ENCODE data around the gene MCOLN3. TPM values are rescaled to one million over a fixed set of nuclear protein-coding genes. Genes with fewer than 3 reads are reported as not detected.
"Not testable (repeated sequence)": the region's sequence is repeated elsewhere in the genome, so short reads cannot be mapped to it uniquely, and the experiment has no call there.

The MCOLN3 gene
- total RNA-seq, 1 experiment from 2014 or later = 1.4 TPM

DNA sequence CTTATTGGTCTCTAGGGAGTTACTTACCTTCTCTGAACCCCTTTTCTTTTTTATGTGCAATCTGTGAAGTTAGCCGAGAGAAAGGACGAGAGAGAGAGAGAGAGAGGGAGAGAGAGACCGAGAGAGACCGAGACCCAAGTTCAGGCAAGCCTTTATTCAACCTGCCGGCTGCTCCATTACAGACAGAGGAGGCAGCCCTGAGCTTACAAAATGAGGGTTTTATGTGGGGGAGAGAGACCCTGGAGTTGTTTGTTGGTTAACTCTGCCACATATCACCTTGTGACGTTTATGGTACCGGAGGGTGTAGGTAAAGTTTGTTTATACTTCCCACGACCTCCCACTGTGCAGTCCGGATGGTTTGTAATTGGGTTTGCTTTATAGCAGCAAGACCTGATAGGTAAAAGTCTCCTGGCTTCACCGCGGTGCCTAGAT, 1.5 kb upstream of the MCOLN3 start:
- no peak for DNase-seq (ENCODE audit: low spot score)

DNA sequence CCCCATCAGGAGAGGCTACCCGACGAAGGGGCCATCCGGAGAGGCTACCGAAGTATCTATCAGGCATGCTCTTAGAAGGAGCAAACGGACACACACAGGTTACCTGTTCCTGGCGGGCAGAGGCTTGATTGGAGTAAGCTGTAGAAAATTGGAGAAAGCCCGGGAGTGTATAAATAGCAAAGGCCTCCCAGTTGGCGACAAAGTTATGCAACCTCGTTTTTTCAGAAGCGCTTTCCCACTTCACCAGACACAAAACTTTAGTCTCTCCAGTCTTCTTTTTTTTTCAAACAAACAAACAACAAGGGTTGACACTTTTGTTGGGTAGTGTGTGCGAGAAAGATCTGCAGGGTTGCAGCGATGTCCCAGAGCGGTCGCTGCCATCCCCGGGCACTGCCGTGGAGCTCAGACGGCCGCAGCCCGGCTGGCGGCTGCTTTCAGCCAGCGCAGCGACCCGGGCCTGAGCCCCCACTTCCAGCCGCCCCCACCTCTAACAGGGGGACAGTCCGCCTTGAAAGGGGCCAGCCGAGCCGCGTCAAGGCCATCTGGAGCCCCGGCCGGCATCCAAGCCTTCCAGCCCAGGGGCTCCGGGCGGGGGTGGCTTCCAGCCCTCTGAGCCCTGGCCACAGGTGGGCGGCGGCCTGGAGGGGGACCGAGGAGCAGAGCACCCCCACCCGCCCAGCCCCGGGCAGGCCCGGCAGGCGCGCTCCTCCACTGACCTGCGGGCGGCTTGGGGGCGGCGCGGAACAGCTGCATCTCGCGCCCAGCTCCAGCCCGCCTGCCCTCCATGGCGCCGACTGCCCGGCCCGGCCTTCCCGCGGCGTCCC, 616 bp downstream of the MCOLN3 start:
- no peak for DNase-seq (ENCODE audit: low spot score)

DNA sequence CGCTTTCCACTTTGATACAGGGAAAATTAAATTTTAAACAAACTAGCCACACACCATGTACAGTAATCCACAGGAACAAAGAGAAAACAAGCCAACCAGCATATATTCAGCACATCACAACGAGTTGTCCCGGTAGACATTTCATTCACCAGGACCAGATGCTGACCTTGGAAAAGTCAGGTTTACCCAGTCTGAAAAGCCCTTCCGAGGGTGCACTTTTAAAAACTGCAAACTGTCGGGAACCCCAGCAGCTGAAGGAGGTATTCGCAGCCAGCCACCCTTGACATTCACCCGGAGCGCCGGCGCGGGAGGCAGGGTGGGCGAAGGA, 1.2 kb downstream of the MCOLN3 start:
- DNase-seq (ENCODE audit: low spot score) = no peak

DNA sequence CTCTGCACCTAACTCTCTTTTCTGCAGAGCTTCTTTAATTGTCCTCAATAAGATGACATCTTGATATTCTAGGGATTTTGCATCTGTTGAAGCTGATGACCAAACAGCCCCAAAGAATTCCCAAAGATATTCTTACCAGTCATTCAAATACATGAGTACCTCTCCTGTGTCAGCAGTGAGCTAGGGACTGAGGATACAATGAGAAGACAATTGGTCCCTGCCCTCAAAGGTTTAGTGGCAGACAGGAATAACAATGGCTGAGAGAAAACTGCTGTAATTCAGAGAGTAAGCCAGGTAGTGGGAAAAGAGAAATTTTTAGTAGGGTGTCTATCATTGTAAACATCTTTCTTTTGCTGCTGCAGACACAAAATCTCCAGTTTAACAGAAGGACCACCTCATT, 5.9 kb downstream of the MCOLN3 start:
- DNase-seq (ENCODE audit: low spot score) = no peak

DNA sequence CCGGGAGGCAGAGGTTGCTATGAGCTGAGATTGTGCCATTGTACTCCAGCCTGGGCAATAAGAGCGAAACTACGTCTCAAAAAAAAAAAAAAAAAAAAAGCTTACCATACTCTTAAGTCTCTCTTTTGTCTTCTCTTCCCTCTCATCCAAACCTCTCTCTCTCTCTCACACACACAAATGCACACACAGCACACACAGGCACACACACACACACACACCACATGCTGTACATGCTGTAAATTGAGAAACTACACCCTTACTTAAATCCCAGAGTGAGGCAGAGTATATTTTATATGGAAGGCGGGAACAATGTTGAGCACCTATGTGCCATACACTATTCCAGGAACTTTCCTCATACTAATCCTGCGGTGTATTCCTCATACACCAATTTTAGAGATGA, 6.5 kb downstream of the MCOLN3 start:
- no peak for DNase-seq (ENCODE audit: low spot score)

DNA sequence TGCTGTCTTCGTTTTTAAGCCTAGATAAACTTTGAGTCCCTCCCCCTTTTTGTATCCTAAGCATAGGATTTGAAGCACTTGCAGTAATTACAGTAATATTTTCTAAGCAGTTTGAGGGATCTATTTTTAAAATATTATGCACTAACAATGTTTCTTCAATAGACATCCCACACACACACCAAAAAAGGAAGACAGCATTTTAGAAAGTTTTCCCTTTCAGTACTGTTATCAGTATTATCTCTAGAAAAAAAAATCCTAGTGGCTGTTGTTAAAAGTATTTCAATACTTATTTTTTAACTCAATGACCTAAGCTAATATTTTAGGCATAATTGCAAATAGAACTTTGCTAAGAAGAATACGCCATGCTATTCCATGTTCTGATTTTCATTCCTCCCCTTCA, 15.1 kb downstream of the MCOLN3 start:
- DNase-seq (ENCODE audit: low spot score) = no peak

DNA sequence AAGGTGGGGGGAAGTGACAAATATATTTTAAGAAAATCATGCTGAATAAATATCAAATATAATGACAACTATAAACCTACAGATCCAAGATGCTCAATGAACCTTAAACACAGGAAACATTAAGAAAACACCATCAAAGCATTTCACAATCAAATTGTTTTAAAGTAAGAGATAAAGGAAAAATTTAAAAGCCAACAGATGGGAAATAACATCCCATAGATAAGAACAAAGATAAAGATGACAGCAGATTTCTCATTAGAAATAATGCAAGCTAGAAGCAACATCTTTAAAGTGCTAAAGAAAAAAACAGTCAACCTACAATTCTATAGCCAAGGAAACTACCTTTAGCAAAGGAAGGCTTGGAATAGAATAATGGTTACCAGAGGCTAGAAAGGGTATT, 17.8 kb downstream of the MCOLN3 start:
- DNase-seq (ENCODE audit: low spot score) = no peak

DNA sequence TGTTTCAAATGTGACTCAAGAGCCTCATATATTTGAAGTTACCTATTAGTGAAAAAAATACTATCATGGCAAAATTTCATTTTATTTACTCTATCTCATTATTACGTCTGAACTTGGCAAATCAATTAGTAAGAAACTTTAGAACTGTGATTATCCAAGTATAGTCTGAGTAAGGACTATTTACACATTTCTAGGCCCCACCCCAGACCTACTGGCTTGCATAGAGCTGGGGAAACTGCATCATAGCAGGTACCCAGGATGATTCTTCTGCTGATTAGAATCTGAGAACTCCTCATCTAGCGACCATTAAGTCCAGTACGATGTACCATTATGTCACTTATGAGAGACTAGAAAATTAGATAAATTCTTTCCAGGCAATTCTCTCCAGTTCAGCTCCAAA, 20.1 kb downstream of the MCOLN3 start:
- no peak for DNase-seq (ENCODE audit: low spot score)

DNA sequence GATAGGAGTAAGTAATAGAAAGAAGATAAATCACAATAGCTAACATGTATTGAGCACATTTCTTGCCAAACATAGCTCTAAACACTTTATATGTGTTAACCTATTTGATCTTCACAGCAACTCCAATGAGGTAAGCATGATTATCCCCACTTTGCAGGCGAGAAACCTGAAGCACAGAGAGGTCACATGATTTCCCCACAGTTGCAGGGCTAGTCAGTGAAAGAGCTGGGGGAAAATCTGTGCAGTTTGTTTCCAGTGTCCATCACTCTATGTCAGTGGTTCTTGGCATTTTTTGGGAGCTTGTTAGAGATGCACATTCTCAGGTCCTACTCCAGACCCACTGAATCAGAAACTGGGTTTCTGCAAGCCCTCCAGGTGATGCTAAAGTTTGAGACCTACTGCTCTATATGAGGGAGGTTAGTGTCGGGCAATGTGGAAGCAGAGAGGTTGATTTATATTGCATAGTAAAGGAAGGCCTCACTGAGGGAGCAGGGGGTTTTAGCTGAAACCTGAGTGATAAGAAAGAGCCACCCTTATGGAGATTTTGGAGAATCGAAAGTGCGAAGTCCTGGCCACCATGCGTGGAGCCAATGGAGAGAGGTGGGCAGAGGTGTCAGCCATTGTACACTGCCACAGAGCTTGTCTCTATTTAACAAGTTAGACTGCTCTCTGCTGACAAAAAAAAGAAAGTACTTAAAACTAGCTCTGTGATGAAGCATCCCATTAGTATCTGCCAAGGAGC, 20.9 kb downstream of the MCOLN3 start:
- no peak for DNase-seq (ENCODE audit: low spot score)

DNA sequence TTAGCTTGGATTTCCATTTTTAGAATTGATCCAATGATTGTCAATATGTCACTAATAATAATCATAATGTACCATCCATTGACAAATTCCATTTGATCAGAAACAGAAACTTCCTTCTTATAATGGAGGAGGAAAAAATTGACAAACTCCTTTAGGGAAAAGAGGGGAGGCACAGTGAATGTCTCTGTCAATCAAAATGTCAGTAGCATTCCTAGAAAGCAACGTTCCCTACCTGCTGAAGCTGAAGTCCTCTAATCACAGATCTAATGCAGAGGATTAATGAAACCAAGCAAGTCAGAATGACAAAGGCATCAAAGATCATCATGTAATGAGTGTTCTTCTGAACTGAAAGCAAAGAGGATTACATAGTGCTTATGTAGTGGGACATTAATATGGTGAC, 22.4 kb downstream of the MCOLN3 start:
- DNase-seq (ENCODE audit: low spot score) = no peak

DNA sequence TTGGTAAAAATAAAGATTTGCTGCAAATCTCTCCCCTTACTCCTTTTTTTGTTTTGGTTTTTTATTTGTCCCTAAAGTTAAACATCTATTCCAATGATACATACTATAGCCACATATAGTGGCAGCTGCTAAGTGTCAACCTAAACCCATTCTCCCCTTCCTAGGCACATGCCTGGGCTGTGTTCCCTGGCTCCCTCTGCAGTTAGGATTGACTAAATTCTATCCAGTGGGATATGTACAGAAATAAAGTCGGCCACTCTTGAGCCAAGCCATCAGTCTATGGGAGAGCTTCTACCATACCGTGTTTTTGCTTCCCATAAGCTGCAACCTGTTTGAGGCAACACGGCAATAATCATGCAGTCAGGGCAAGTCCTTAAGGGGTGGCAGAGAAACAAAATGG, 23.6 kb downstream of the MCOLN3 start:
- DNase-seq (ENCODE audit: low spot score) = no peak

DNA sequence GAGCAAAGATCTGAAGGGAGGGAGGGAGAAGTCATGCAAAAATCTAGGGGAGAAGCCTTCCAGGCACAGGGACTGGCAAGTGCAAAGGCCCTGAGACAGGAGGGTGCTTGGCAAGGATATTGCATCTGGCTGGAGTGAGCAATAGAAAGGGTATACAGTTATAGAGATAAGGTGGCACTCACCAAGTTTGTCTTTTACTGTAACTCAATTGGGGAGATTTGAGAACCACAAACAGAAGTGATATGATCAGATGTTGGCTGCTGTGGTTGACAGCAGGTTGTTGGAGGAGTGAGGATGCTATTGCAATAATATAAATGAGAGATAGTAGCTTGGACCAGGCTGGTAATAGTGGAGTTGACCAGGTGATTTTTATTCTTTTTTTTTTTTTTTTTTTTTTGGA, 25.6 kb downstream of the MCOLN3 start:
- no peak for DNase-seq (ENCODE audit: low spot score)

DNA sequence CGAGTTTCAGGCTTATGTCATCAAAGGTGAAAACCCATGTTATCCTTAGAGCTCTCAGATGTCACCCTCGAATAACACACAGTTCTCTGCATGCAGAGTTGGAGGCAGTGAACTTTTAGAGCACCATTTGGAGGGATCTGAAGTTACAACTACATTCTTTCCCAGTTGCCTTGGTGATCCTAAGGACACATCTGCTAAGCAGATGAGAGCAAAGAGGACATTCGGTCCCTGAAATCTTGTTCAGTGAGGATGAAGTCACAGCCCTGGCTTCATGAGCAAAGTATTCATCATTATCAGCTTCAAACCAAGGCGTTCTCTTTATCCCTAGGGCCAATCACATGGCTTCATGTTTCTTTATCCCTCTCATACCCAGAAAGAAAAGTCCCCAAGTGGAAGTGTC, 28.3 kb downstream of the MCOLN3 start:
- no peak for DNase-seq (ENCODE audit: low spot score)

DNA sequence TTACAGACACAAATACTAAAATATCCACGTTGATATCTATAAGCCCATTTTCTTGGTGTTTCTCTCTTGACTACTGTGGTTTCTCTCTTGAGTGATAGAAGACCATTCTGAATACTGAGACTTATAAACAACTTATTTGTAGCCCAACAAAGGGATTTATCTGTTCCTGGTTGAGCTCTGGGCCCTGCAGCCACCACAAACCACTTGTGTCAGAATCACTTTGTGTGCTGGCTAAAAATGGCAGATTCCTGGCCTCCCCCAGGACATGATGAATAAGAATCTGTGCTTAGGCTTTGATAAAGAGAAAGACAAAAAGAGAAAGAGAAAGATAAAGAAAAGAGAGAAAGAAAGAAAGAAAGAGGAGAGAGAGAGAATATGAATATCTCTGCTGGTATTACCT, 32.5 kb downstream of the MCOLN3 start:
- no peak for DNase-seq (ENCODE audit: low spot score)

DNA sequence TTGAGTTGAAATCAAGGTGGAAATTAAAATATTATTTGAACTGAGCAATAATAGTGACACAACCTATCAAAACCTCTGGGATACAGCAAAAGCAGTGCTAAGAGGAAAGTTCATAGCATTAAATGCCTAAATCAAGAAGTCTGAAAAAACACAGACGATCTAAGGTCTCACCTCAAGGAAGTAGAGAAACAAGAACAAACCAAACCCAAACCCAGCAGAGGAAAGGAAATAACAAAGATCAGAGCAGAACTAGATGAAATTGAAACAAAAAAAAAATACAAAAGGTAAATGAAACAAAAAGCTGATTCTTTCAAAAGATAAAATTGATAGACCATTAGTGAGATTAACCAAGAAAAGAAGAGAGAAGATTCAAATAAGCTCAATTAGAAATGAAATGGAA, 42.7 kb downstream of the MCOLN3 start:
- DNase-seq (ENCODE audit: low spot score) = not testable (repeated sequence)

DNA sequence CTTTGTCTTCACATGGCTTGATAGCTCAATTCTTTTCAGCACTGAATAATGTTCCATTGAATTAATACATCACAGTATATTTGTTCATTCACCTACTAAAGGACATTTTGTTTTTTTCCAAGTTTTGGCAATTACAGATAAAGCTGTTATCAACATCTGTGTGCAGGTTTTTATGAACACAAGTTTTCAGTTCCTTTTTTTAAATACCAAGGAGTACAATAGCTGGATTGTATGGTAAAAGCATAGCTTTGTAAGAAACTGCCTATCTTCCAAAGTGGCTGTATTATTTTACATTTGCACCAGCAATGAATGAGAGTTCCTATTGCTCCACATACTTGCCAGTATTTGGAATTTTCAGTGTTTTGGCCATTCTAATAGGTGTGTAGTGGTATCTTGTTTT, 46.6 kb downstream of the MCOLN3 start:
- DNase-seq (ENCODE audit: low spot score) = no peak

DNA sequence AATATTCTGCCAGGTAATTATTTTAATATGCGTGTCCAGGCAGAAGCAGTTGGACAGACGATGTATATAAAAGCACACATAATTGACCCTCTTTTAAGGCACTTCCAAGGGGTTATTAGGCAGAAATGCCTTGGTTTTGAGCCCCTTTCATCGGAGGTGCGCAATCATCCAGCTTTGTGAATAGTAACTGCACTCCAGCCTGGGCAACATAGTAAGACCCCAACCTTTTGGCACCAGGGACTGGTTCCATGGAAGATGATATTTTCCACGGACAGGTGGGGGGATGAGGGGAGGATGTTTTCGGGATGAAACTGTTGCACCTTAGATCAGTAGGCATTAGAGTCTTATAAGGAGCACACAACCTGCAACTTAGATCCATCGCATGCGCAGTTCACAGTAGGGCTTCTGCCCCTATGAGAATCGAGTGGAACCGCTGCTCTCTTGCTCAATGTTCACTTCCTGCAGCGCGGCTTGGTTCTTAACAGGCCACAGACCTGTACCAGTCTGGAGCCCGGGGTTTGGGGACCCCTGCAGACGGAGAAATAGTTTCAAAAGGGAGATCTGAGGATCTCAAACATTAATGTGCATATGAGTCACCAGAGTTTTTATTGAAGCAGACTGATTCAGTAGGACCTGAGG, 49.5 kb downstream of the MCOLN3 start:
- DNase-seq (ENCODE audit: low spot score) = no peak

DNA sequence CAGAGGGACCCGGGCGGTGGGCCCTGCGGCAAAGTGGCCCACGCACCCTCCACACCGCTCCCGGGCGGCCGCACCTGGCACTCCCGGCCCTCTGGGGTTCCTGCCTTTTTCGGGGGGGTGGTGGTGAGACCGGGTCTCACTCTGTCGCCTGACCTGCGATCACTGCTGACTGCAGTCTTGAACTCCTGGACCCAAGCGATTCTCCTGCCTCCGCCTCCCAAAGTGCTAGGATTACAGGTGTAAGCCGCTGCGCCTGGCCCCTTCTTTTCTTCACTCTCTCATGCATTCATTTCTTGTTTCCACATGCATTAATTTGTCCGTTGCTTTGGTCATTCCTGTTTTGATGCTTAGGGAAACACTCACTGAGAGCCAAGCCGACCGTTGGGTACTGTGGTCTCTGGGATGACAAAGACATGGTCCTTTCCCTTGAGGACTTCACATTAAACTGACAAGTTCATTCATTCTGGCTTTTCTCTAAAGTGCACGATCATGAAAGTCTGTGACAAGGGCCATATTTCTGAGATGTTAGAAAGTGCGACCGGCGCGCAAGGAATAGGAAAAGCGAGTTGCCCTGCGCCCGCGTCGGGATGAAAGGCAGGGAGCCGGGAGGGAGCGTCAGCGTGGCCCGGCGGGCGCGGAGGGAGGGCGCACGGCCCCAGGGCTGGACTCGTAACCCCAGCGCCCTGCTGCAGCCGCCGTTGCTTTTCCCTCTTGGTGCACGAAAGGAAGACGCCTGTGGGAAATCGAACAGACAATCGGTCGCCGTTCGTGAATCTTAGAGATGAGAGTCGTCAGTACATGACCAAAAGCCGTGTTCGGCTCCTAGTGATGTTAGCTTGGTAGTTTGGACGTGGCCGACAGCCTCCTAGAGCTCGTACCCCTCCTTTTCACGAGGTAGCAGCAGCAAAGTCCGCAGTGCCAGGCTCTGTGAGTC, 50.4 kb downstream of the MCOLN3 start:
- no peak for DNase-seq (ENCODE audit: low spot score)

DNA sequence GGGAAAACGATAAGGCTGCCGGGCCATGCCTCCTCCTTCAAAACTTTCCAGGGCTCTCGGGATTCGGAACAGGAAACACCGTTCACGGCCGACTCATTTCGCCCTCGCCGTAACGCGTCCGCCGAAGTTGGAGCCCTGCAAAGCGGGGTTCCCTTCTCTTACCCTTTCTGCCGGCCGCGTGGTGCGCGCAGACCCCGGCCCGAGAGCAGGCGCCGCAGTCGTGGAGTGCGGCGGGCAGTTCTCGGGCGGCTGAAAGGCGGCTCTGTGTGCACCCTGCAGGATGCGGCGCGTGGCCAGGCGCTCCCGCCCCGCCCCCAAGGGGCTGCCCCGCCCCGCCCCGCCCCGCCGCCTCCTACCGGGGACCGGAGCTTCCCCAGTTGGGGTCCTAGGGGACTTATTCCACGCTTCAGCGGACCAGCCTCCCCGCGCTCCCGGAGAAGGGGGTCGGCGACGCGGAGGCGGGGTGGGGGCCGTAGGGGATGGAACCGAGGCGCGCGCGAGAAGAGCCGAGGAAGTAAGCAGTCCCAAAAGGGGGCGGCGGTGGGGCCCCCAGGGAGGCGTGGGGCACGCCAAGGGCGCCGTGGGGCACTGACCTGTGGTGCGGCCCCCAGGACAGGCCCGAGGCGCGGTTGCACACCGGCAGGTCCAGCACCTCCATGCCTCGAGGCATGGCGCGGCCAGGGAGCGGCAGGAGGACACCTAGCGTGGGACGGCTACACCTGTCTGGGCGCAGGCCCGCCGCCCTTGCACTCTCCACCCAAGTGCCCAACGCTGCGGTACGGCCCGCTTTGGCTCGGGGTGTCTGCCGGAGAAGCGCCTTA, 51.2 kb downstream of the MCOLN3 start, which contains the start of gene MCOLN2:
TSS of gene MCOLN2 (minus strand) at position 268 of the 821 bp plus-strand sequence. CDS start at position 27, 241 bp downstream.
- no peak for DNase-seq (ENCODE audit: low spot score)

DNA sequence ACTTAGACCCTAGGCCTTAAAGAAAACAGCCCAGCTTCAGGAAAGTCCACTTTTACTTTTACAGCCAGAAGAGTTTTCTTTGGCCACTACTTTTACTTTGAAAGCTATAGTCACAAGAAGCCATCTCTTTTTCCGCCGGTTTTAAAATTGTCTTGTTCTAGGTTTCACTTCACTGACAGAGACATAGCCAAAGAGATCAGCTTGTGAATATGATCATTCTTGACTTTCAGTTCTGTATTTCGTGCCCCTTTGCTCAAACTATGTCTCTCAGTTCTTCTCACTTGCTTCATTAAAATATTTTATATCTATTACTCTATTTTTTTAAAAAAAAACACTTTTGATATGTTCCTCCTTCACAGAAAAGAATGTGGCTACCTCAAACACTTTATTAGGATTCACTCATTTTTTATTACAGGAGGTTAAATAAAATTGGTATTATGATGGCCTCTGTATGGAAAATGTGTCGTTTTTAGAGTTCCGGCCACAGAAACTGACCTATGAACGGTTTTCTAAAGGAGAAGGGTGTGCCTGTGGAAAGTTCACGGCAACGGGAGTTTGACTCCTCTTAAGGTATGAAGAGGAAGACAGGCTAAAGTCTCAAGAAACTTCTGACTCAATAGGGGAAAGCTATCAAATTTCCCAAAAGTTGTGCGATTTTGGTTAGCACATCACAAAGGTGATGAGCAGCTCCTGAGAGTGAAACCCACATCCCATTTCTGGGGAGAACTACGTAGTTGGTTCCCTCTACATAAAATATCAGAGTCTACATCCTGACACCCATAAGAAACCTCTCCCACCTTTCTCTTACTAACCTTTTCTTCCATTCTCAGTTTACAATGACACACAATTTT, 52.6 kb downstream of the MCOLN3 start:
- DNase-seq (ENCODE audit: low spot score) = no peak

All from H4 (cell line).